Measurements from ENCODE around the gene ANXA11. TPM values are rescaled to one million over a fixed set of nuclear protein-coding genes. Genes with fewer than 3 reads are reported as not detected.

The ANXA11 gene
- total RNA-seq, 2 experiments from 2014 or later = 280 to 326 TPM

GRCh38 chr10:80165173-80165572 is 40.2 kb downstream of the ANXA11 start:
- POLR2A ChIA-PET = no interaction called here
- no peak for DNase-seq
- Mint-ChIP-seq H3K36me3 (ENCODE audit: low read depth) (peaks cover 41% of the 10 kb centered on the region), H3K27ac (no peak overlapping the region), H3K27me3 (no peaks in the 10 kb centered on the region), H3K4me1 (peaks cover 5% of the 10 kb centered on the region), H3K9me3 (no peaks in the 10 kb centered on the region), H3K4me3 (no peak overlapping the region)
- CTCF ChIA-PET = interaction anchor here (1.4 kb wide), 1 partner anchor 21 kb away, joined by 5 read pairs; no protein-coding TSS in a partner anchor

- Mint-ChIP-seq H3K36me3 (ENCODE audit: low read depth) (peaks cover 41% of the 10 kb centered on the region), H3K9me3 (no peaks in the 10 kb centered on the region), H3K27ac (no peak overlapping the region), H3K4me3 (no peak overlapping the region), H3K27me3 (no peaks in the 10 kb centered on the region), H3K4me1 (peaks cover 3% of the 10 kb centered on the region)
- CTCF ChIA-PET = interaction anchor here (1.4 kb wide), 1 partner anchor 21 kb away, joined by 5 read pairs; no protein-coding TSS in a partner anchor
- POLR2A ChIA-PET = no interaction called here
- no peak for DNase-seq
Observed at GRCh38 chr10:80164596-80164995, 40.7 kb downstream of the ANXA11 start.

GRCh38 chr10:80163741-80164341 is 41.5 kb downstream of the ANXA11 start:
- Mint-ChIP-seq H3K27ac (peak overlapping the region; percentile 7), H3K4me1 (peaks cover 3% of the 10 kb centered on the region), H3K27me3 (no peaks in the 10 kb centered on the region), H3K9me3 (no peaks in the 10 kb centered on the region), H3K36me3 (ENCODE audit: low read depth) (peaks cover 45% of the 10 kb centered on the region), H3K4me3 (no peak overlapping the region)
- POLR2A ChIA-PET = no interaction called here
- CTCF ChIA-PET = interaction anchor here (0.6 kb wide), 1 partner anchor 11 kb away, joined by 3 read pairs; no protein-coding TSS in a partner anchor
- DNase-seq = no peak

GRCh38 chr10:80161321-80162083 is 43.8 kb downstream of the ANXA11 start:
- ChIA-PET POLR2A (no interaction called here), CTCF (interaction anchor here (1.2 to 1.4 kb wide), 3 partner anchors 10 to 15 kb away, joined by 4 read pairs; no protein-coding TSS in a partner anchor)
- H3K27ac Mint-ChIP-seq = no peak overlapping the region
- H3K4me1 Mint-ChIP-seq = peaks cover 3% of the 10 kb centered on the region
- H3K36me3 Mint-ChIP-seq (ENCODE audit: low read depth) = peaks cover 67% of the 10 kb centered on the region
- no peak overlapping the region for H3K4me3 Mint-ChIP-seq
- no peaks in the 10 kb centered on the region for H3K9me3 Mint-ChIP-seq
- H3K27me3 Mint-ChIP-seq = no peaks in the 10 kb centered on the region
- no peak for DNase-seq

GRCh38 chr10:80160361-80161320 is 44.7 kb downstream of the ANXA11 start:
- Mint-ChIP-seq H3K4me1 (peaks cover 3% of the 10 kb centered on the region), H3K27me3 (no peaks in the 10 kb centered on the region), H3K4me3 (no peak overlapping the region), H3K36me3 (ENCODE audit: low read depth) (peaks cover 71% of the 10 kb centered on the region), H3K27ac (no peak overlapping the region), H3K9me3 (no peaks in the 10 kb centered on the region)
- ChIA-PET POLR2A (no interaction called here), CTCF (interaction anchor here (0.7 to 1.2 kb wide), 5 partner anchors 10 to 33 kb away, joined by 3 to 7 read pairs (median 4); no protein-coding TSS in a partner anchor)
- DNase-seq = no peak

GRCh38 chr10:80159166-80159873 is 46.0 kb downstream of the ANXA11 start:
- DNase-seq = no peak
- Mint-ChIP-seq H3K4me1 (peaks cover 3% of the 10 kb centered on the region), H3K4me3 (no peak overlapping the region), H3K36me3 (ENCODE audit: low read depth) (peaks cover 83% of the 10 kb centered on the region), H3K27me3 (no peaks in the 10 kb centered on the region), H3K27ac (peak overlapping the region; percentile 25), H3K9me3 (no peaks in the 10 kb centered on the region)
- ChIA-PET POLR2A (no interaction called here), CTCF (interaction anchor here (0.7 to 1.1 kb wide), 3 partner anchors 9 to 35 kb away, joined by 3 read pairs; no protein-coding TSS in a partner anchor)

- Mint-ChIP-seq H3K4me3 (no peak overlapping the region), H3K27ac (no peak overlapping the region), H3K27me3 (no peaks in the 10 kb centered on the region), H3K36me3 (ENCODE audit: low read depth) (peaks cover 81% of the 10 kb centered on the region), H3K9me3 (no peaks in the 10 kb centered on the region), H3K4me1 (peaks cover 3% of the 10 kb centered on the region)
- ChIA-PET CTCF (no interaction called here), POLR2A (no interaction called here)
- no peak for DNase-seq
Observed at GRCh38 chr10:80158598-80159127, 46.7 kb downstream of the ANXA11 start.

- no peak overlapping the region for H3K27ac Mint-ChIP-seq
Observed at GRCh38 chr10:80158126-80158525, 47.2 kb downstream of the ANXA11 start.

GRCh38 chr10:80157561-80157960 is 47.8 kb downstream of the ANXA11 start:
- Mint-ChIP-seq H3K27me3 (no peaks in the 10 kb centered on the region), H3K4me3 (no peak overlapping the region), H3K4me1 (peaks cover 3% of the 10 kb centered on the region), H3K9me3 (no peaks in the 10 kb centered on the region), H3K27ac (no peak overlapping the region), H3K36me3 (ENCODE audit: low read depth) (peaks cover 82% of the 10 kb centered on the region)
- CTCF ChIA-PET = interaction anchor here (1.7 kb wide), 1 partner anchor 22 kb away, joined by 5 read pairs; no protein-coding TSS in a partner anchor
- POLR2A ChIA-PET = no interaction called here
- DNase-seq = no peak

More at GRCh38 chr10:80158126-80158525, 47.2 kb downstream of the ANXA11 start:
- H3K4me3 Mint-ChIP-seq = no peak overlapping the region
- POLR2A ChIA-PET = no interaction called here
- CTCF ChIA-PET = no interaction called here
- no peak for DNase-seq
- H3K27me3 Mint-ChIP-seq = no peaks in the 10 kb centered on the region
- H3K36me3 Mint-ChIP-seq (ENCODE audit: low read depth) = peaks cover 81% of the 10 kb centered on the region
- peaks cover 3% of the 10 kb centered on the region for H3K4me1 Mint-ChIP-seq
- H3K9me3 Mint-ChIP-seq = no peaks in the 10 kb centered on the region

GRCh38 chr10:80156216-80156615 is 49.1 kb downstream of the ANXA11 start:
- Mint-ChIP-seq H3K4me3 (no peak overlapping the region), H3K27me3 (no peaks in the 10 kb centered on the region), H3K9me3 (no peaks in the 10 kb centered on the region), H3K27ac (peak overlapping the region; percentile 38), H3K36me3 (ENCODE audit: low read depth) (peaks cover 77% of the 10 kb centered on the region), H3K4me1 (peaks cover 4% of the 10 kb centered on the region)
- POLR2A ChIA-PET = no interaction called here
- DNase-seq = no peak
- CTCF ChIA-PET = interaction anchor here (0.5 to 1.7 kb wide), 4 partner anchors 12 to 103 kb away, joined by 3 to 5 read pairs (median 3); no protein-coding TSS in a partner anchor

- Mint-ChIP-seq H3K27me3 (no peaks in the 10 kb centered on the region), H3K36me3 (ENCODE audit: low read depth) (peaks cover 79% of the 10 kb centered on the region), H3K9me3 (no peaks in the 10 kb centered on the region), H3K4me3 (no peak overlapping the region), H3K4me1 (peaks cover 4% of the 10 kb centered on the region), H3K27ac (peak overlapping the region; percentile 38)
- ChIA-PET CTCF (interaction anchor here (1.0 kb wide), 1 partner anchor 12 kb away, joined by 3 read pairs; no protein-coding TSS in a partner anchor), POLR2A (no interaction called here)
- no peak for DNase-seq
Observed at GRCh38 chr10:80155696-80156215, 49.6 kb downstream of the ANXA11 start.
